HG03432 (cell line): ENCODE data around the gene EFCAB5.
"Not testable (repeated sequence)": the region's sequence is repeated elsewhere in the genome, so short reads cannot be mapped to it uniquely, and the experiment has no call there.

Source experiments
- ATAC-seq: cut with Tn5 transposase; IDR thresholded peaks from one replicate; pipeline ENCODE4 v1.9.1; 2021; ENCODE audit warnings: mild to moderate bottlenecking, moderate library complexity; ENCODE audit not compliant: unreplicated experiment

Gene EFCAB5

GRCh38 chr17:29941334-29941733 is at the start of gene EFCAB5:
TSS of gene EFCAB5 (plus strand) at chr17:29941634. CDS start at chr17:29941797, 163 bp downstream.
- no peak for ATAC-seq

- ATAC-seq = no peak
Observed at GRCh38 chr17:29892201-29892600, 49.2 kb upstream of the EFCAB5 start.

- ATAC-seq = not testable (repeated sequence)
Observed at GRCh38 chr17:29897136-29897535, 44.3 kb upstream of the EFCAB5 start.

- ATAC-seq = no peak
Observed at GRCh38 chr17:29903471-29903870, 38.0 kb upstream of the EFCAB5 start.

- ATAC-seq = no peak
Observed at GRCh38 chr17:29905086-29905878, 36.2 kb upstream of the EFCAB5 start.

GRCh38 chr17:29905879-29906167 is 35.6 kb upstream of the EFCAB5 start:
- no peak for ATAC-seq

GRCh38 chr17:29906969-29907368 is 34.5 kb upstream of the EFCAB5 start:
- ATAC-seq = no peak

- ATAC-seq = no peak
Observed at GRCh38 chr17:29909236-29910003, 32.0 kb upstream of the EFCAB5 start.

- no peak for ATAC-seq
Observed at GRCh38 chr17:29911641-29912177, 29.7 kb upstream of the EFCAB5 start.

GRCh38 chr17:29914819-29915537 is 26.5 kb upstream of the EFCAB5 start:
- ATAC-seq = no peak

GRCh38 chr17:29918016-29918415 is 23.4 kb upstream of the EFCAB5 start:
- no peak for ATAC-seq

GRCh38 chr17:29918922-29919856 is 22.2 kb upstream of the EFCAB5 start:
- ATAC-seq = no peak

- no peak for ATAC-seq
Observed at GRCh38 chr17:29924786-29925185, 16.6 kb upstream of the EFCAB5 start.

- no peak for ATAC-seq
Observed at GRCh38 chr17:29927546-29927945, 13.9 kb upstream of the EFCAB5 start.

GRCh38 chr17:29929006-29929532 is 12.4 kb upstream of the EFCAB5 start:
- peak; percentile 2 for ATAC-seq

GRCh38 chr17:29929533-29930408 is 11.7 kb upstream of the EFCAB5 start, which contains the start of gene SSH2:
TSS of gene SSH2 (minus strand) at chr17:29930228. CDS start at chr17:29930000, 228 bp downstream.
- ATAC-seq = peak; percentile 66

- ATAC-seq = no peak
Observed at GRCh38 chr17:29930409-29931010, 10.9 kb upstream of the EFCAB5 start.

- ATAC-seq = peak; percentile 64
Observed at GRCh38 chr17:29931231-29931932, 10.1 kb upstream of the EFCAB5 start.
